GM19023 (cell line): ENCODE results near the gene ZP1.

Experiments used
- ATAC-seq: cut with Tn5 transposase; IDR thresholded peaks from one replicate; pipeline ENCODE4 v1.9.1; 2021; ENCODE audit warnings: mild to moderate bottlenecking, moderate library complexity; ENCODE audit not compliant: unreplicated experiment

ZP1 gene

DNA sequence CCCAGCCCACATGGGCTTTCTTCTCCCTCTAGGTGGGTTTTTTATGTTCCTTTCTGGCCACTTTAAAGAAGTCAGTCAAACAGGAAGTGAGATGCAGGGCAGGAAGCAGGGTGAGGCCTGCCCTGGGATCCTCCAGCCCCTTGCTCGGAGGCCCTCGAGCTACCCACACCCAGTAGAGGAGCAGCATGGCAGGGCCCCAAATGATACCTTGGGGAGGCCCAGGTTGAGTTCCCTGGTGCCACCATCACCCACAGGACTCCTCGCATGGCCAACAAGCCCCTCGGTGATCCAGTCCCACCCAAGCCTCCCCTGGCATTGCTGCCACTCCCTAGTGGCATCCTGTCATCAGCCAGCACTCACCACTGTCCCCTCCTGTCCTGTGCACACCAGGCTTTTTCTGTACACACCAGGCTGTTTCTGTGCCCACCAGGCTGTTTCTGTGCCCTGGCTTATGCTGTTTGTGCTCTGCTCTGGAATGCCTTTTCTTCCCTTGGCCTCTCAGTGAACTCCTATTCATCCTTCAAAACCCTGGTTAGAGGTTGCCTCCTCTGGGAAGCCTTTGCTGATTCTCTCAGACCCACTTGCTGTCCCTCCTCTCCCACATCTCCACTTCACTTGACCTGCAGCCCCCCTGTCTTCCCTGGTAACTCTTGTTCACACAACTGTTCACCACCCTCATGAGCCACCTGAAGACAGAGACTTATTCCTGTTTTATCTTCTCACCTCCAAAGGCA is 8.4 kb upstream of the ZP1 start:
- no peak for ATAC-seq

DNA sequence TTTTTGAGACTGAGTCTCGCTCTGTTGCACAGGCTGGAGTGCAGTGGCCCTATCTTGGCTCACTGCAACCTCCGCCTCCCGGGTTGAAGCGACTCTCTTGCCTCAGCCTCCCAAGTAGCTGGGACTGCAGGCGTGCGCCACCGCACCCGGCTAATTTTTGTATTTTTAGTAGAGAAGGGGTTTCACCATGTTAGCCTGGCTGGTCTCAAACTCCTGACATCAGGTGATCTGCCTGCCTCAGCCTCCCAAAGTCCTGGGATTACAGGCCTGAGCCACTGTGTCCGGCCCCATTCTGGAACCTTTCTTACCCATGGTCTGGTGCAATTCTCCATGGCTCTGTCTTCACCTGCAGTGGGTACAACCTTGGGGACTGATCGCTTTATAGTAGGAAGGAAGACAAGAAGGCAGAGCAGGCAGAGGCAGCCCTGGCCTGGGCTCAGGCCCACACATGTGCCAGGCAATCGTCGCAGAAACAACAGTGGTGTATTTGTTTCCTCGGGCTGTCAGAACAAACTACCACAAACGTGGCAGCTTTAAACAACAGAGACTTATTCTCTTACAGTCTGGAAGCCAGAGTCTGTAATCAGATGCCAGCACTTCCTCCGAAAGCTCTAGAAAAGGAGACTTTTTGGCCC is 7.6 kb upstream of the ZP1 start:
- ATAC-seq = no peak

DNA sequence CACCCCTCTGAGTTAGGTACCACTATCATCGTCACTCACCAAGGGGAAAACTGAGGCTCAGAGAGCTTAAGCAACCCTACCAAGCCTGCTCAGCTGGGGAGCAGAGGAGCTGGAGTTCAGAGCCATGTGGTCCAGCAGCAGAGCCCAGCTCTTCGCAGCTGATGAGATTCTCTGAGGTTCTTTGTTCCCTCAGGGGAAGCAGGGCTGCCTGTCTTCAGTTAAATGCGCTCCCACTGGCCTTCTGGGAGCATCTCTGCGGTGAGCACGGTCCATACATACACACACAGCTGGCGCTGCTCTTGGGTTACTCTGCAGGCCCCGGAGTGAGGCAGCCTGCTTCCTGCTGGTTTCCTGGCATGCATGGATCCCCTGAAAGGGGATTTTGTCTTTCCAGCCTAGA is 6.4 kb upstream of the ZP1 start:
- no peak for ATAC-seq

DNA sequence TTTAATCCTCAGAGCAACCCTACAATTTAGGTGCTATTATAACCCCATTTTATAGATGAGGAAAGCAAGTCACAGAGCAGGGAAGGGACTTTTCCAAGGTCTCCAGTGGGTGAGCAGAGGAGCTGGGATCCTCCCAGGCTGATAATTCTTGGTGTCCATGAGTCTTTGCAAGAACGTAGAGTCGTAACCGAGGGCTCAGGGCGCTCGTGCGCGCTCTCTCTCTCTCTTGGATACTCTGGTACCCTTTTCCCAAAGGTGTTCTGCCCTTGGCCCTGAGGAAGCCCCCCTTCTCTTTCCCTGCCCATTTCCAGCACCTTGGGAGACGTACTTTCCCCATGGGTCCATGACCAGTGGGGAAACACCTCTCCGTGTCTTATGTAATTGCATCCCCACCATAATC is 5.2 kb upstream of the ZP1 start:
- no peak for ATAC-seq

DNA sequence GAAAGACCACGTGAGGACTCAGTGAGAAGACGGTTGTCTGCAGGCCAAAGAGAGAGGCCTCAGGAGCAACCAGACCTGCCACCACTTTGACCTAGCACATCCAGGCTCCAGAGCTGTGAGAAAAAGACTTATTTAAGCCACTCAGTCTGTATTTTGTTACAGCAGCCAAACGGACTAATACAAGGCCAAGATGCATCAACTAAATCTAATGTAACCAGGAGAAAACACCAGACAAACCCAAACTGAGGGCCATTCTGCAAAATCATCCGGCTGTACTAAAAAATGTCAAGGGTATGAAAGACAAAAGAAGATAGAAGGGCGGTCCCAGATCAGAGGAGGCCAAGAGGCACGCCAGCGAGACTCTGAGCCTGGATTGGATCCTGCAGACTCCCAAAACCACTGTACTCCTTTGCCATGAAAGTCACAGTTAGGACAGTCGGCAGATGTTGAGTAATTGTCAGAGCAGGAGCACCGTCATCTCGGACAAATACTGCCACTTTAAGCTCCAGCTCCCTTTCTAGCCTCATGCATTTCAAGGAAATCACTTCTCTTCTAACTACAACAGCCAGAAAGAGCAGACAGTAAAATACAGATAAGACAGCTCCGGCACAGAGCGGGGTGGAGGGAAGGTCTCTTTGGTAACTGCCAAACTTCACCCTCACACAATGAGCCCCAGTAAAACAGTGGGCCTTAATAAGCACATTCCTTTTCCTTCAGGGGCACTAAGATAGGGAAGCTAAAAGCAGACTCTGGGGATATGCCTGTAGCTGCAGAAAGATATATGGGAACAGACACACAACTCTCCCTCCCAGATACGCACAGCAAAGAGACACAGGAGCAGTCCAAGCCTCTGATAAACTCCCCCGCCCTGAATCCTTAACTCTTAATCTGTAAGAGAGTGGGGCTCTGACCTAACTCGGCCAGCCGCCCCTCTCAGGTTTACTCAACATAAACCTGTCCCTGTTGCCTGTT is 3.5 kb upstream of the ZP1 start:
- ATAC-seq = no peak

DNA sequence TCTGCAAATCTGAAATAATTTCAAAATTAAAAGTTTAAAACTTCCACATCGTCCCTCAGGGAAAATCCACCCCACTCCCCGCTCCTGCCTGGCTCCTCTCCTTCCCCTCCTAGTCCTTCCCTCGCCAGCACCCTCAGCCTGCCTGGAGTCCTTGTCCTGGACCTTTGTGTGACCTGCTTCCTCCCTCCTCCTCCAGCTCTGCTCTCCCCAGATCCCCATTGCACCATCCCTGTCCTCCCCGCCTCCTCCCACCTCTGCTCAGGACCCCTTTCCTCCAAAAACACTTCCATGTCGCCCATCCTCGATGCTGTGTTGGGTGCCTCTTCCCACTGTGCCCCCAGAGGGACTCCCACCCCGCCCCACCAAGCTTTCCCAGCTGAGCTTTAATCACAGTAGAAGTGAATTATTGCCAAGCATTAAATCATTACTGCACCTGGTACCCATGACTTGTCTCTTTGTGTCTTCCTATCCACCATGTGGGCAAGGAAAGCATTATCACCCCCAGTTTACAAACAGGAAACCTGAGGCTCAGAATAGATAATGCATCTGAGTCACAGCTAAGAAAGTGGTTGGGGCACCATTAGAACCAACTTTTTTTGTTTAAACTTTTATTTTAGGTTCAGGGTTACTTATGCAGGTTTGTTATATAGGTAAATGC is 2.4 kb upstream of the ZP1 start:
- ATAC-seq = no peak

DNA sequence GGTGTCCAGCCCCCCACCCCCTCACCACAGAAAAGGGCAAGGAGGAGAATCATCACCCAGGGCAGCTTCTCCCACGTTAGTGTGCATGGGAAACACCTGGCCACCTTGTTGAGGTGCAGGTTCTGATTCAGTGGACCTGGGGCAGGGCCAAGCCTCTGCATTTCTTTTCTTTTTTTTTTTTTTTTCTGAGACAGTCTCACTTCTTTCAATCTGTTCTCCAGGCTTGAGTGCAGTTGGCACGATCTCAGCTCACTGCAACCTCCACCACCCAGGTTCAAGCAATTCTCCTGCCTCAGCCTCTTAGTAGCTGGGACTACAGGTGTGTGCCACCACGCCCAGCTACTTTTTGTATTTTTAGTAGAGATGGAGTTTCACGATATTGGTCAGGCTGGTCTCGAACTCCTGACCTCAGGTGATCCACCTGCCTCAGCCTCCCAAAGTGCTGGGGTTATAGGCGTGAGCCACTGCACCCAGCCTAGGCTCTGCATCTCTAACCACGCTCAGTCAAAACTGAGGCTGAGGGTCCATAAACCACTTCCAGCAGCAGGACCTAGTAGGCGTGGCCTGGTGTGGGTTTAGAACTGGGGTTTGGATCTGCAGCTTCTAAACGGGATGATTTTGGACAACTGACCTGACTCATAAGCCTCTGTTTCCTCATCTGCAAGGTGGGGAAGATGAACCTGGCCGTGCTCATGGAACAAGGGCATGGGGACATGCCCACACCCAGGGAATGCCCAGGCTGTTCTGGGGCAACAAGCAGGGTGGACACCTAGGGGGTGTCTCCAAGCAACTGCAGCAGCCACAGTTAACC is 734 bp downstream of the ZP1 start:
- ATAC-seq = no peak

DNA sequence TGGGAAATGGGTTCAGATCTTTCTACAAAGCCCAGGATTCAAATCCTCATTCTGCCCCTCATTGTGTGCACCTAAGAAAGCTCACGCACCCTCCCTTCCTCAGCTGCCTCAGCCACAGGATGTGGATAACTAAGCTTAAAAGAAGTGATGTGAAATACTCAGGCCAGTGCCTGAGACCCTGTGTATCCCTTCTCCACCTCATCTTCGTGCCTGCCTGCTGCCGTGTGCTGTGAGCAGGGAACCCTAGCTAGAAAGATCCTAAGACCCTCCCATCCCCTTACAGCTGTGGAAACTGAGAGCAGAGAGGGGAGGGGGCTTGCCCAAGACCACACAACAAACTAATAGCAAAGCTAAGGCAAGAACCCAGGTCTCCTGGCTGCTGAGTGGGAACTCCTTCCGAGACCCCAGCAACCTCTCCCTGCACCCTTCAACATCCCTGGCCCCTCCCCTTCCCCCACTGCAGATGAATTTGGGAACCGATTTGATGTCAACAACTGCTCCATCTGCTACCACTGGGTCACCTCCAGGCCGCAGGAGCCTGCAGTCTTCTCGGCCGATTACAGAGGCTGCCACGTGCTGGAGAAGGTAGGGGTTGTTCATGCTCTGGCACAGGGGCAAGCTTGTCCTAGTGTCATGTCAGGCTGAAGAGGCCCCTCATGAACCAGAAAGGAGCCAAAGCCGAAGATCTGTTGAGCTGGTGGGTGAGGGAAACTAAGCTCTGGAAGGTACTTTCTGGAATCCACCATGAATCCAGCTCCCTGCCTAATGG is 1.5 kb downstream of the ZP1 start:
- no peak for ATAC-seq

DNA sequence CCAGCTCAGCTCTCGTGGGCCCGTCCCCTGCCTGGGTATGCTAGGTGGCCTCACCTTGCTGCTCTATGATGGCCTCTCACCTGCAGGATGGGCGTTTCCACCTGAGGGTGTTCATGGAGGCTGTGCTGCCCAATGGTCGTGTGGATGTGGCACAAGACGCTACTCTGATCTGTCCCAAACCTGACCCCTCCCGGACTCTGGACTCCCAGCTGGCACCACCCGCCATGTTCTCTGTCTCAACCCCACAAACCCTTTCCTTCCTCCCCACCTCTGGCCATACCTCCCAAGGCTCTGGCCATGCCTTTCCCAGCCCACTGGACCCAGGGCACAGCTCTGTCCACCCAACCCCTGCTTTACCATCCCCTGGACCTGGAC is 2.1 kb downstream of the ZP1 start:
- ATAC-seq = no peak

DNA sequence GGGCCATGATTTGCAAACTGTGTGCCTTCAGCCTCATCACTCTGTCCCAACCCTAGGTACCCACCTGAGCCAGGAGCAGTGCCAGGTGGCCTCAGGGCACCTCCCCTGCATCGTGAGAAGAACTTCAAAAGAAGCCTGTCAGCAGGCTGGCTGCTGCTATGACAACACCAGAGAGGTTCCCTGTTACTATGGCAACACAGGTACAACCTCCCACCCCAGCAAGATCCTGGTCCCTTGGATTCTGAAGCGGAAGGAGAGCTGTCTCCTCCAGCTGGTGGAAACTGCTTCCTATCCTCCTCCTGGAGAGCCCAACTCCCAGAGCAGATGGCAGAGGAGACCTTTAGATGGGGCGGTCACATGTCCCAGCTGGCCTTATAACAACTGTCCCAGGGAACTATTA is 2.9 kb downstream of the ZP1 start:
- ATAC-seq = no peak

DNA sequence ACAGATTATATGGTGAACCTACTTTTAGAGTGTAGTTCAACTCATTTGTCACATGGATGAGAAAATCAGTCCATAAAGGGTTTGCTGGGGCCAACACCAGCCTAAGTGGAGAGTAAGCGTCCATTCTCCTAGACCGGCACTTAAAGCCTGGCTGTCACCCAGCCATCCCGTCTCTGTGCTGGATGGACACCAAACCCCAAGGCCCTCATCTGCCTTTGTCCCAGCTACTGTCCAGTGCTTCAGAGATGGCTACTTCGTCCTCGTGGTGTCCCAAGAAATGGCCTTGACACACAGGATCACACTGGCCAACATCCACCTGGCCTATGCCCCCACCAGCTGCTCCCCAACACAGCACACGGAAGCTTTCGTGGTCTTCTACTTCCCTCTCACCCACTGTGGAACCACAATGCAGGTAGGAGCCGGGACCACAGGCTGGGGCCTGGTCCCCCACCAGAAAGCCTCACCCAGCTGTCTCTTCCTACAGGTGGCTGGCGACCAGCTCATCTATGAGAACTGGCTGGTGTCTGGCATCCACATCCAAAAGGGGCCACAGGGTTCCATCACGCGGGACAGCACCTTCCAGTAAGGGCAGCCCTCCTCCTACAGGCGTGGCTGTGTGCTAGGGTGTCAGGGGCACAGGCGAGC is 3.5 kb downstream of the ZP1 start:
- ATAC-seq = no peak

DNA sequence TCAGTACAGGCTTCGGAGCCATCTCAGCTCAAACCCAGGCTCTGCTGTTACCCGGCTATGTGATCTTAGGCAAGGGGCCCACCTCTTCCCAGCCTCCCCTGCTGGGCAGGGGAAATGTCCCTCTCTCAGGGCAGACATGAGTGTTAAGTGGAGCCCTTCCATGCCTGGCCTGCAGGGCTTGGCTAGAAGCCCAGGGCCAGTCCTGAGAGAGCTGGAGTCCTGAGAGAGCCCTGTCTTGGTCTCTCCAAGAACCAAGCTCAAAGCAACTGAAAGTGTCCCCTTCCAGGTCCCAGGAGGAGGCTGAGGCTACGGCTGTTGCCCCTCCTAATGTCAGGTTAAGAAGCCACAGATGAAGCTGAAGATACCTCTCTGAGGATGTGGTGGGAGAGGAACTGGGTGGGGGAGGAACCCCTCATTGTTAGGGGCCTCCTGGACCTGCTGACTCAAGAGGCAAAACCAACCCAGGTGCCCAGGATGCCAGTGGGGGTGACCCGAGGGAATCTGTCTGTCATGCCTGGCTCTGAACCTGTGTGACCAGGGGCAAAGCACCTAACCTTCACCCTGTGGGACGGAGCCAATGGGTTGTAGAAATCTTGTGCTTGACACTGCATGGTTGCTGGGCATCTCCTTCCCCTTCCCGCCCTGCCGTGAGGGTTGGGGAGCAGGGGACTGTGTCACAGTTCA is 4.2 kb downstream of the ZP1 start:
- ATAC-seq = no peak

DNA sequence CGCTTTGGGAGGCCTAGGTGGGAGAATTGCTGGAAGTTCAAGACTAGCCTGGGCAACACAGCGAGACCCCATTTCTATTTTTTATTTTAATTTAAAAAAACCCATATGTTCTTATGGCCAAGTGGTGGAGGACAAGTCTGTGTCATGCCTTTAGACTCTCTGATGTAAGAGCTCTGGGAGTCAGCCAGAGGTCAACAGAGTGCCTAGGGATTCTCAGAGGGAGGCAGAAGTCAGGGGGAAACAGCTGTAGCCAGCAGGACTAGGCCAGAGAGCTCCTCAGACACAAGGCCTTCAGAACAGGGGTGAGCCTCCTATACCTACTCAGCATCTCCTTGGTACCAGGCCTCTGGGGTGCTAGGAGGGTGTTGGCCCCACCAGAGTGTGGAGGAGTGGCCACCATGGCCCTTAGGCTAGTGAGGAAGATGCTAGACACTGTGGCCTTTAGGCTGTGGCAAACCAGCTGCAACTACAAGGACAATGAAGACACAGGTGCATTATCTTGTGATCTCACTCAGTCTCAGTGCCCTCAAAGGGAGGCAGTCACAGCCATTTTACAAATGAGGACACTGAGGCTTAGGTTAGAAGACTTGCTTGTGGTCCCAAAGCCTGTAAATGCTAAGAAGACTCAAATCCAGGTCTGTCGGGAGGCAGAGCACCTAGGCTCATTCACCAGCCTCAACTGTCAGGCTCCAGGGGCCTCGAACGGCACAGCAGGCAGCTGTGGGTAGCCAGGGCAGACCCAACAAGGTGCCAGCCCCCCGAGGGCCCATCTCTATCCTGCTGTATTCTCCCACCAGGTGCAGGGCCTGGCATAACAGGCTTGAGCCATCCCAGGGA is 5.0 kb downstream of the ZP1 start:
- no peak for ATAC-seq

DNA sequence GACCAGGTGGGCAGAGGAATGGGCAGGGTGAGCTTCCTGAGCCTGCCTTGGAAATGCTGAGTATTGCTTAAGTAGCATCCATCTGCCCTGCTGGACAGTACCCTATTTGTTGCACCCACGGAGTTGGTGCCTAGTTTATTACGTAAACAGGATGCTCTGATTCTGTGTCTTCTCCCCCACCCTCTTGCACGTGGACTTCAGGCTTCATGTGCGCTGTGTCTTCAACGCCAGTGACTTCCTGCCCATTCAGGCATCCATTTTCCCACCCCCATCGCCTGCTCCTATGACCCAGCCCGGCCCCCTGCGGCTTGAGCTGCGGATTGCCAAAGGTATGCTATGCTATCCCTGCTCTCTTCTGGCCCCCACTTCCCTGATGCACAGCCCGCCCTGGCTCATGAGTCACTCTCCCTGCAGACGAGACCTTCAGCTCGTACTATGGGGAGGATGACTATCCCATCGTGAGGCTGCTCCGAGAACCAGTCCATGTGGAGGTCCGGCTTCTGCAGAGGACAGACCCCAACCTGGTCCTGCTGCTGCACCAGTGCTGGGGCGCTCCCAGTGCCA is 5.7 kb downstream of the ZP1 start:
- no peak for ATAC-seq

DNA sequence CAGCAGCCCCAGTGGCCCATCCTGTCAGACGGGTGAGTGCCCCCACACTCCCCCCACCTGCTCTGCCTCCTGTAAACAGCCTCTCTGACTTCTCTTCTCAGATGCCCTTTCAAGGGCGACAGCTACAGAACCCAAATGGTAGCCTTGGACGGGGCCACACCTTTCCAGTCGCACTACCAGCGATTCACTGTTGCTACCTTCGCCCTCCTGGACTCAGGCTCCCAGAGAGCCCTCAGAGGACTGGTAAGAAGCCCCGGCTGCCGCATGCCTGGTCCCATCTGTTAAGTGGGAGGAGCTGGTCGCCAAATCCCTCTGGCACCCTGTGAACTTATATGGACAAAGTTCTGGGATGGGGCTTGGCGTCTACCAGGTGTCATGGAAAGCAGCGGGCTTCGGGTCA is 6.2 kb downstream of the ZP1 start:
- no peak for ATAC-seq

DNA sequence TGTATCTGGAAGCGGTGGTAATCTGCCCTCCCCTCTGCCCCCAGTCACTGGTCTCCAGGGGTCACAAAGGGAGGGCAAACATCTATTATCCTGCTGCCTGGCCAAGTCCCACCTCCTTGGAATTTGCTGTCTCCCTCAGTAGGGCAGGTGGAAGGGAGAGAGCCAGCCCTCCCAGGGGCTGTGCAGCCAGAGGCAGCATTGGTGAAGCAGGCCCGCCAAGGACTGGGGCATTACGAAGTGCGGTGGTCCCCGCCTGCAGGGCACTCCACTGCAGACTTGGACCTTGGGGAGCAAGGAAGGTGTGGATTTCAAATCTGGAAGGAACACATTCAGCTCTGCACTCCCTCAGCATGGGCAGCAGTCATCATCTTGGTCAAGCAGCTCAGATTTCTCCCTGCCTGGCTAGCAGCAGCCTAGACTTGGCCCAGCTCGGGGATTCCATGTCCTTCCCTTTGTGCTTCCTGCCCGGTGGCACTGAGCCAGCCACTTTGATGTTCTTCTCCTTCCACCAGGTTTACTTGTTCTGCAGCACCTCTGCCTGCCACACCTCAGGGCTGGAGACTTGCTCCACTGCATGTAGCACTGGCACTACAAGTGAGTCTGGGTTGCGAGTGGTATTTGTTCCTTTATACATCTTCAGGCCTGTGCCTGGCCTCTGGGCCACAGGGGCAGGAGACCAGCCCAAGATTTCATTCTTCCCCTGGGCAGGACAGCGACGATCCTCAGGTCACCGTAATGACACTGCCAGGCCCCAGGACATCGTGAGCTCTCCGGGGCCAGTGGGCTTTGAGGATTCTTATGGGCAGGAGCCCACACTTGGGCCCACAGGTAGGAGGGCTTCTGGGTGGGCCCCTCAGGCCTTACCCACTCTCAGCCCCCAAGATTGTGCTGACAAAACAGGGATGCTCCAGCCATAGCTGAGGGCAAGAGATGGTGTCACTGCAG is 7.4 kb downstream of the ZP1 start:
- ATAC-seq = no peak
